ENCODE measurements around the gene TNFRSF8. TPM values are rescaled to one million over a fixed set of nuclear protein-coding genes. Genes with fewer than 3 reads are reported as not detected.

The TNFRSF8 gene
- total and polyA plus RNA-seq, 2 of the 13 experiments (the other 11 are each of a cell fraction or from before 2014, with no cell fraction given) = not detected

GRCh38 chr1:12022036-12022435, 41.1 kb upstream of the TNFRSF8 start:
- intact Hi-C loops (cut with micrococcal nuclease; ENCODE audit: unreplicated experiment) (no loop called here), in situ Hi-C loops (cut with HindIII; ENCODE audit: extremely low pct_ligation_motif_present, low pct_unique_long_range_greater_than_20kb) (no loop called here)
- Histone ChIP-seq H3K36me3 (replicated peaks in 1 of 2; ENCODE audit: control insufficient read depth in 1 of 2, insufficient read depth in 2 of 2, low read length in 2 of 2) (peaks cover 12 to 27% of the 10 kb centered on the region in 2 experiments), H3K4me2 (ENCODE audit: low read depth, low read length) (no peak overlapping the region), H3K27me3 (ENCODE audit: control insufficient read depth in 1 of 2, insufficient read depth in 2 of 2, low read length in 2 of 2) (no peaks in the 10 kb centered on the region), H3K9ac (ENCODE audit: insufficient read depth, low read depth, low read length) (no peak overlapping the region), H3K79me2 (ENCODE audit: insufficient read depth, low read length) (peaks cover 8% of the 10 kb centered on the region), H4K20me1 (ENCODE audit: insufficient read depth, low read length) (no peaks in the 10 kb centered on the region), H2AFZ (ENCODE audit: low read length) (no peak overlapping the region), H3K9me3 (ENCODE audit: low read length) (no peaks in the 10 kb centered on the region), H3K4me1 (ENCODE audit: insufficient read depth, low read length) (peaks cover 9% of the 10 kb centered on the region), H3K4me3 (replicated peaks in 1 of 3; ENCODE audit: insufficient read depth in 1 of 3, low read depth in 2 of 3, low read length in 3 of 3) (no peak overlapping the region), H3K27ac (ENCODE audit: extremely low read length, insufficient read depth, low read length) (no peak overlapping the region)
- ATAC-seq (no peak), DNase-seq (ENCODE audit: low spot score) (no peak), FAIRE-seq (no peak)
- POLR2A ChIA-PET = no interaction called here
- CTCF ChIA-PET (ENCODE audit: low intra/inter-chr PET ratio, low total read pairs) = no interaction called here
- 100% methylated on average over 4 of the region's 14 CpGs for WGBS (ENCODE audit: low lambda C conversion rate)
- BruUV-seq (replicated peaks) = no TSS peak
- TF ChIP-seq PRMT3 (CRISPR knock-in tag; IDR thresholded peaks at IDR 0.05; ENCODE audit: borderline replicate concordance, low read depth) (no peak), MXD1 (CRISPR knock-in tag; IDR thresholded peaks at IDR 0.05) (no peak), EP300 (IDR thresholded peaks at IDR 0.05; ENCODE audit: low read depth in 2 of 2, low read length in 2 of 2) (no peak), EP300 (CRISPR knock-in tag; IDR thresholded peaks at IDR 0.05; ENCODE audit: borderline replicate concordance) (no peak), ZNF790 (CRISPR knock-in tag; IDR thresholded peaks at IDR 0.05; ENCODE audit: borderline replicate concordance) (no peak), YEATS4 (CRISPR knock-in tag; IDR thresholded peaks at IDR 0.05; ENCODE audit: borderline replicate concordance) (no peak), NKX3-1 (CRISPR knock-in tag; IDR thresholded peaks at IDR 0.05) (no peak), DR1 (CRISPR knock-in tag; IDR thresholded peaks at IDR 0.05) (no peak), POLR2AphosphoS2 (IDR thresholded peaks at IDR 0.05; ENCODE audit: low read depth, low read length) (no peak)

- in situ Hi-C loops (cut with HindIII; ENCODE audit: extremely low pct_ligation_motif_present, low pct_unique_long_range_greater_than_20kb) (no loop called here), intact Hi-C loops (cut with micrococcal nuclease; ENCODE audit: unreplicated experiment) (no loop called here)
- DNase-seq (ENCODE audit: low spot score) (no peak), ATAC-seq (no peak), FAIRE-seq (no peak)
- 98% methylated on average over 10 of the region's 10 CpGs for WGBS (ENCODE audit: low lambda C conversion rate)
- Histone ChIP-seq H3K27me3 (ENCODE audit: control insufficient read depth in 1 of 2, insufficient read depth in 2 of 2, low read length in 2 of 2) (no peaks in the 10 kb centered on the region), H2AFZ (ENCODE audit: low read length) (no peak overlapping the region), H3K36me3 (replicated peaks in 1 of 2; ENCODE audit: control insufficient read depth in 1 of 2, insufficient read depth in 2 of 2, low read length in 2 of 2) (peaks cover 25 to 47% of the 10 kb centered on the region in 2 experiments), H3K9ac (ENCODE audit: insufficient read depth, low read depth, low read length) (no peak overlapping the region), H3K79me2 (ENCODE audit: insufficient read depth, low read length) (peaks cover 2% of the 10 kb centered on the region), H3K27ac (ENCODE audit: extremely low read length, insufficient read depth, low read length) (no peak overlapping the region), H3K4me3 (replicated peaks in 1 of 3; ENCODE audit: insufficient read depth in 1 of 3, low read depth in 2 of 3, low read length in 3 of 3) (no peak overlapping the region), H3K9me3 (ENCODE audit: low read length) (no peaks in the 10 kb centered on the region), H4K20me1 (ENCODE audit: insufficient read depth, low read length) (no peaks in the 10 kb centered on the region), H3K4me1 (ENCODE audit: insufficient read depth, low read length) (no peaks in the 10 kb centered on the region), H3K4me2 (ENCODE audit: low read depth, low read length) (no peak overlapping the region)
- CTCF ChIA-PET (ENCODE audit: low intra/inter-chr PET ratio, low total read pairs) = no interaction called here
- TF ChIP-seq ZNF34 (CRISPR knock-in tag; IDR thresholded peaks at IDR 0.05; ENCODE audit: borderline replicate concordance) (no peak), PRMT3 (CRISPR knock-in tag; IDR thresholded peaks at IDR 0.05; ENCODE audit: borderline replicate concordance, low read depth) (no peak), ZNF629 (CRISPR knock-in tag; conservative IDR thresholded peaks at IDR 0.05) (peak; percentile 47; the same call in 1 of the 2 replicates), NONO (IDR thresholded peaks at IDR 0.05) (no peak), NONO (CRISPR knock-in tag; conservative IDR thresholded peaks at IDR 0.05) (no peak), PATZ1 (CRISPR knock-in tag; IDR thresholded peaks at IDR 0.05) (no peak), ZNF12 (CRISPR knock-in tag; IDR thresholded peaks at IDR 0.05) (no peak), NCOR1 (IDR thresholded peaks at IDR 0.05; ENCODE audit: borderline replicate concordance, low read length) (no peak)
- no TSS peak for BruUV-seq (replicated peaks)
- POLR2A ChIA-PET = no interaction called here
These were observed 36.5 kb upstream of the TNFRSF8 start for GRCh38 chr1:12026586-12026985.
